ENCODE data around the gene ERICH6. TPM values are rescaled to one million over a fixed set of nuclear protein-coding genes. Genes with fewer than 3 reads are reported as not detected.

ERICH6 gene
- total RNA-seq, 3 donors from 2014 or later (not counting 1 experiment from before 2014, with no cell fraction given), result 0.35 to 3.7 (median 3.6) TPM

GRCh38 chr3:150742679-150743078 is 39.0 kb upstream of the ERICH6 start:
- peaks cover 16% of the 10 kb centered on the region for H3K36me3 ChIP-seq (ENCODE audit: control insufficient read depth, insufficient read depth, low read length)
- no peaks in the 10 kb centered on the region for H3K27me3 ChIP-seq (ENCODE audit: control insufficient read depth, insufficient read depth, low read length)
- no peak for ATAC-seq
- 98% methylated on average over 4 of the region's 4 CpGs for WGBS (ENCODE audit: insufficient coverage)
- H3K4me1 Mint-ChIP-seq, result peaks cover 42 to 51% of the 10 kb centered on the region in 2 donors
- H3K27ac Mint-ChIP-seq, result peak overlapping the region; percentile 9 to 58
- DNase-seq, result no peak
- peaks cover 15% of the 10 kb centered on the region for H3K4me1 ChIP-seq (ENCODE audit: control insufficient read depth, insufficient read depth, low read length)
- H3K36me3 Mint-ChIP-seq, result no peaks in the 10 kb centered on the region
- H3K27me3 Mint-ChIP-seq (ENCODE audit: low read depth in 2 of 2), result no peaks in the 10 kb centered on the region
- H3K4me3 ChIP-seq (ENCODE audit: low read length), result no peak overlapping the region
- intact Hi-C loops (cut with micrococcal nuclease), result no loop called here
- no peaks in the 10 kb centered on the region for H3K9me3 ChIP-seq (ENCODE audit: control insufficient read depth, insufficient read depth, low read length)
- TF ChIP-seq CTCF (IDR thresholded peaks at IDR 0.05), result no peak
- H3K27ac ChIP-seq (ENCODE audit: low read length), result no peak overlapping the region
- H3K9me3 Mint-ChIP-seq, result no peaks in the 10 kb centered on the region
- H3K4me3 Mint-ChIP-seq, result no peak overlapping the region

- H3K9me3 Mint-ChIP-seq, result no peaks in the 10 kb centered on the region
- peak overlapping the region; percentile 9 to 58 for H3K27ac Mint-ChIP-seq
- no peaks in the 10 kb centered on the region for H3K9me3 ChIP-seq (ENCODE audit: control insufficient read depth, insufficient read depth, low read length)
- intact Hi-C loops (cut with micrococcal nuclease), result no loop called here
- no peak for TF ChIP-seq CTCF (IDR thresholded peaks at IDR 0.05)
- 96% methylated on average over 15 of the region's 15 CpGs for WGBS (ENCODE audit: insufficient coverage)
- ATAC-seq (no peak), DNase-seq (no peak)
- peaks cover 13% of the 10 kb centered on the region for H3K4me1 ChIP-seq (ENCODE audit: control insufficient read depth, insufficient read depth, low read length)
- H3K27me3 Mint-ChIP-seq (ENCODE audit: low read depth in 2 of 2), result no peaks in the 10 kb centered on the region
- no peaks in the 10 kb centered on the region for H3K36me3 Mint-ChIP-seq
- no peak overlapping the region for H3K4me3 Mint-ChIP-seq
- H3K27me3 ChIP-seq (ENCODE audit: control insufficient read depth, insufficient read depth, low read length), result no peaks in the 10 kb centered on the region
- no peak overlapping the region for H3K27ac ChIP-seq (ENCODE audit: low read length)
- peaks cover 42 to 50% of the 10 kb centered on the region in 2 donors for H3K4me1 Mint-ChIP-seq
- H3K4me3 ChIP-seq (ENCODE audit: low read length), result no peak overlapping the region
- H3K36me3 ChIP-seq (ENCODE audit: control insufficient read depth, insufficient read depth, low read length), result peaks cover 16% of the 10 kb centered on the region
Observed at GRCh38 chr3:150742141-150742523, 38.4 kb upstream of the ERICH6 start.

GRCh38 chr3:150741497-150742140 is 37.9 kb upstream of the ERICH6 start:
- no peaks in the 10 kb centered on the region for H3K27me3 ChIP-seq (ENCODE audit: control insufficient read depth, insufficient read depth, low read length)
- Mint-ChIP-seq H3K9me3 (no peaks in the 10 kb centered on the region), H3K27me3 (ENCODE audit: low read depth in 2 of 2) (no peaks in the 10 kb centered on the region), H3K4me3 (no peak overlapping the region), H3K27ac (no peak overlapping the region), H3K36me3 (no peaks in the 10 kb centered on the region), H3K4me1 (peaks cover 40 to 45% of the 10 kb centered on the region in 2 donors)
- ATAC-seq, result no peak
- peaks cover 11% of the 10 kb centered on the region for H3K4me1 ChIP-seq (ENCODE audit: control insufficient read depth, insufficient read depth, low read length)
- WGBS (ENCODE audit: insufficient coverage), result 95% methylated on average over 5 of the region's 5 CpGs
- intact Hi-C loops (cut with micrococcal nuclease), result no loop called here
- no peak overlapping the region for H3K4me3 ChIP-seq (ENCODE audit: low read length)
- no peaks in the 10 kb centered on the region for H3K9me3 ChIP-seq (ENCODE audit: control insufficient read depth, insufficient read depth, low read length)
- no peak for DNase-seq
- TF ChIP-seq CTCF (IDR thresholded peaks at IDR 0.05), result no peak
- H3K36me3 ChIP-seq (ENCODE audit: control insufficient read depth, insufficient read depth, low read length), result peaks cover 16% of the 10 kb centered on the region
- no peak overlapping the region for H3K27ac ChIP-seq (ENCODE audit: low read length)

All from natural killer cell (primary cell).